HG03378 (cell line): ENCODE data around the gene FAM117B.
"Not testable (repeated sequence)": the region's sequence is repeated elsewhere in the genome, so short reads cannot be mapped to it uniquely, and the experiment has no call there.

Experiments
- ATAC-seq: cut with Tn5 transposase; IDR thresholded peaks from one replicate; pipeline ENCODE4 v1.9.1; 2021; ENCODE audit warnings: mild to moderate bottlenecking, moderate library complexity; ENCODE audit not compliant: unreplicated experiment

FAM117B gene

DNA sequence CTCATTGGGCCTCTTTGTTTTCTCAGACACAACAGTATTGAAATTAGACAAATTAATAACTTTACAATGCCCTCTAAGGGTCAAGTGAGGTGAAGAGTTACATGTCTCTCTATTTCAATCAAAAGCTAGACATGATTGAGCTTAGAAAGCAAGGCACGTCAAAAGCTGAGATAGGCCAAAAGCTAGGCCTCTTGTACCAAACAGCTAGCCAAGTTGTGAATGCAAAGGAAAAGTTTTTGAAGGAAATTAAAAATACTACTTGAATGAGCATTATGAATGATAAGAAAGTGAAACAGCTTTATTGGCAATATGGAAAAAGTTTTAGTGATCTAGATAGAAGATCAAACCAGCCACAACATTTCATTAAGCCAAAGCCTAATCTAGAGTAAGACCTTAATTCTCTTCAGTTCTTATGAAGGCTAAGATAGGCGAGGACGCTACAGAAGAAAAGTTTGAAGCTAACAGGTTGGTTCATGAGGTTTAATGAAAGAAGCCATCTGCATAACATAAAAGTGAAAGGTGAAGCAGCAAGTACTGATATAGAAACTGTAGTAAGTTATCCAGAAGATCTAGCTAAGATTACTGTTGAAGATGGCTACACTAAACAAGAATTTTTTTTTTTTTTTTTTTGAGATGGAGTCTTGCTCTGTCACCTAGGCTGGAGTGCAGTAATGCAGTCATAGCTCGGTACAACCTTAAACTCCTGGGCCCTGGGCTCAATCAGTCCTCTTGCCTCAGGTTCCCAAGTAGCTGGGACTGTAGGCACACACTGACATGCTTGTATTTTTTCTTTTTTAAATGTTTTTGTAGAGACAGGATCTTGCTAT, 65.5 kb downstream of the FAM117B start:
- ATAC-seq = no peak

DNA sequence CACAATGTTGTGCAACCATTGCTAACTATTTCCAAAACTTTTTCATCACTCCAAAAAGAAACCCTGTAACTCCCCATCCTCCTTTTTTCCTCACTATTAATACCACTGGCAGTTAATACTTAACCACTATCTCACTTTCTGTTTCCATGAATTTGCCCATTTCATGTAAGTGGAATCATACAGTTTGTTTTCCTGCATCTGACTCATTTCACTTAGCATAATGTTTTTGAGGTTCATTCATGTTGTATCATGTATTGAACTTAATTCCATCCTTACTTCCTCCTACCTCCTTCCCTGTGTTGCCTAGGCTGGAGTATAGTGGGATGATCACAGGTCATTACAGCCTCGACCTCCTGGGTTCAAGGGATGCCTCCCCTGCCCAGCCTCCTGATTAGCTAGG, 68.3 kb downstream of the FAM117B start:
- ATAC-seq = no peak

DNA sequence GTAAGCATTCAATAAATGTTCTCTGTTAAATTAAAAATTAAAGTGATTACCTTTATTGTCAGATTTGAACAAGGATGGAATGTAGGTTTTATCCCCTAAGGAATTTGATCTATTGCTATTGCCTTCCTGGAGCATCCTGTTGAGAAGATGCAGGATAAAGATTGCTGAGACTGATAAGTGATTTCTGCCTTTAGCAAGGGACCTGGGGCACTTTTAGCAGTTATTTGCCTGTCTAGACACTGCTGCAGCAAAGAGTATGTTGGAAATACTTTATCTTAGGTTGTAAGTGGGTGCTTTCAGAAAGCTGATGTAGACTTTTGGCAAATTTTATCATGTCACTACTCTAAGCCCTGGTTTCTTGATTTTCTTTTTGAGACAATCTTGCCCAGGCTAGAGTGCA, 69.5 kb downstream of the FAM117B start:
- ATAC-seq = no peak

DNA sequence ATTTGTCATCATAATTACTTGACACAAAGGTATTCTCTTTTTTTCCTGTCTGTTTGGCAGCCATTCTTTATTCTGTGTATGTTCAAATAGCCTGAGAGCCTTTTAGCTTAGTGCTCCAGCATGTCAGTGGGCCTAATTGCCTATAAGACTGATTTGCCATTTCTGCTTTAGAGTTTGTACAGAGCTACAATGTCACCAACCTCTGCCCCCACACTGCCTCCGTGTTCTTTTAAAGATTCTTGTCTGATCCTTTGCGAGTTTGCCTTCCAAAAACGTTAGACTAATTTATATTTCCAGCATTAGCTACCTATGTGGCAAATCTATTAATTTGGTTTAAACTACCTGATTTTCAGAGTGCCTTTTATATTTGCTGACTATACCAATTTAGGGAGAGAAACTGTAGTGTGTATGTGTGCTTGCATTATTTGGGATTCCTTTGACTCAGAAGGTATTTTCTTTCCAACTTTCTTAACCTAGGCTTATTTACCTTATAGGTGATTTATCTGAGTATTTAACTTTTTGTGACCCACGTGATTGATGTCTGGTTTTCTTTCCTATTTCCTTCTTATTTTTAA, 70.8 kb downstream of the FAM117B start:
- no peak for ATAC-seq

DNA sequence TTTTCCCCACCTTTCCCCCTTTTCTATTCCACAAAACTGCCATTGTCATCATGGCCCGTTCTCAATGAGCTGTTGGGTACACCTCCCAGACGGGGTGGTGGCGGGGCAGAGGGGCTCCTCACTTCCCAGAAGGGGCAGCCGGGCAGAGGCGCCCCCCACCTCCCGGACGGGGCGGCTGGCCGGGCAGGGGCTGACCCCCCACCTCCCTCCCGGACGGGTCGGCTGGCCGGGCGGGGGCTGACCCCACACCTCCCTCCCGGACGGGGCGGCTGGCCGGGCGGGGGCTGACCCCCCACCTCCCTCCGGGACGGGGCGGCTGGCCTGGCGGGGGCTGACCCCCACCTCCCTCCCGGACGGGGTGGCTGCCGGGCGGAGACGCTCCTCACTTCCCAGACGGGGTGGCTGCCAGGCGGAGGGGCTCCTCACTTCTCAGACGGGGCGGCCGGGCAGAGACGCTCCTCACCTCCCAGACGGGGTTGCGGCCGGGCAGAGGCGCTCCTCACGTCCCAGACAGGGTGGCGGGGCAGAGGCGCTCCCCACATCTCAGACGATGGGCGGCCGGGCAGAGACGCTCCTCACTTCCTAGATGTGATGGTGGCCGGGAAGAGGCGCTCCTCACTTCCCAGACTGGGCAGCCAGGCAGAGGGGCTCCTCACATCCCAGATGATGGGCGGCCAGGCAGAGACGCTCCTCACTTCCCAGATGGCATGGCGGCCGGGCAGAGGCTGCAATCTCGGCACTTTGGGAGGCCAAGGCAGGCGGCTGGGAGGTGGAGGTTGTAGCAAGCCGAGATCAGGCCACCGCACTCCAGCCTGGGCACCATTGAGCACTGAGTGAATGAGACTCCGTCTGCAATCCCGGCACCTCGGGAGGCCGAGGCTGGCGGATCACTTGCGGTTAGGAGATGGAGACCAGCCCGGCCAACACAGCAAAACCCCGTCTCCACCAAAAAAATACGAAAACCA, 80.5 kb downstream of the FAM117B start:
- ATAC-seq = not testable (repeated sequence)

DNA sequence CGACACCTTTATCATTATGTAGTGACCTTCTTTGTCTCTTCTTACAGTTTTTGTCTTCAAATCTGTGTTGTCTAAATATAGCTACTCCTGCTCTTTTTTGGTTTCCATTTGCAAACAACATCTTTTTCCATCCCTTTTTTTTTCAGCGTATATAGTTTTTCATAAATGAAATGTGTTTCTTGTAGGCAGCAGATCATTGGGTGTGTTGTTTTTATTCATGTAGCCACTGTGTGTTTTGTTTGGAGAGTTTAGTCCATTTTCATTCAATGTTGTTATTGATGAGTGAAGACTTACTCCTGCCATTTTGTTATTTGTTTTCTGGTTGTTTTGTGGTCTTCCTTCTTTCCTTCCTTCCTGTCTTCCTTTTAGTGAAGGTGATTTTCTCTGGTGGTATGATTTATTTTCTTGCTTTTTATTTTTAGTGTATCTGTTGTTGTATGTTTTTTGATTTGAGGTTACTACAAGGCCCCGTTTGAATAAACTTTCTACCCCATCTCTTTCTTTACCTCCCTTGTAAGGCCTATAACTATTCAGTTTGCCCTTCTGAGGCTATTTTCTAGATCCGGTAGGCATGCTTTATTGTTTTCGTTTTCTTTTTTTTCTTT, 81.4 kb downstream of the FAM117B start:
- no peak for ATAC-seq

DNA sequence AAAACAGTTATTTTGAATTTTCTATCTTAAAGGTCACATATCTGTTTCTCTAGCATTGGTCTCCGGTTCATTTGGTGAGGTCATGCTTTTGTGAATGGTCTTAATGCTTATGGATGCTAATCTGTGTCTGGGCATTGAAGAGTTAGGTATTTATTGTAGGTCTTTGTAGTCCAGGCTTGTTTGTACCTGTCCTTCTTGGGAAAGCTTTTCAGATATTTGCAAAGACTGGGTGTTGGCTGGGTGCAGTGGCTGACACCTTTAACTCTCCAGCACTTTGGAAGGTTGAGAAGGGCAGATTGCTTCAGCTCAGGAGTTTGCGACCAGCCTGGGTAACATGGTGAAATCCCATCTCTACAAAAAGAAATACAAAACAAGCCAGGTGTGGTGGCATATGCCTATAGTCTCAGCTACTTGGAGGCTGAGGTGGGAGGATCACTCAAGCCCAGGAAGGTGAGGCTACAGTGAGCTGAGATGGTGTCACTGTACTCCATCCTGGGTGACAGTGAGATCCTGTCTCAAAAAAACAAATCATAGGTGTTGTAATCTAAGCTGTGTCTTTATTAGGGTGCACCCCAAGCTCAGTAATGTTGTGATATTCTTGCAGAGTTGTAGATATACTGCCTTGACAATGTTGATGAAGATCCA, 82.3 kb downstream of the FAM117B start:
- no peak for ATAC-seq

DNA sequence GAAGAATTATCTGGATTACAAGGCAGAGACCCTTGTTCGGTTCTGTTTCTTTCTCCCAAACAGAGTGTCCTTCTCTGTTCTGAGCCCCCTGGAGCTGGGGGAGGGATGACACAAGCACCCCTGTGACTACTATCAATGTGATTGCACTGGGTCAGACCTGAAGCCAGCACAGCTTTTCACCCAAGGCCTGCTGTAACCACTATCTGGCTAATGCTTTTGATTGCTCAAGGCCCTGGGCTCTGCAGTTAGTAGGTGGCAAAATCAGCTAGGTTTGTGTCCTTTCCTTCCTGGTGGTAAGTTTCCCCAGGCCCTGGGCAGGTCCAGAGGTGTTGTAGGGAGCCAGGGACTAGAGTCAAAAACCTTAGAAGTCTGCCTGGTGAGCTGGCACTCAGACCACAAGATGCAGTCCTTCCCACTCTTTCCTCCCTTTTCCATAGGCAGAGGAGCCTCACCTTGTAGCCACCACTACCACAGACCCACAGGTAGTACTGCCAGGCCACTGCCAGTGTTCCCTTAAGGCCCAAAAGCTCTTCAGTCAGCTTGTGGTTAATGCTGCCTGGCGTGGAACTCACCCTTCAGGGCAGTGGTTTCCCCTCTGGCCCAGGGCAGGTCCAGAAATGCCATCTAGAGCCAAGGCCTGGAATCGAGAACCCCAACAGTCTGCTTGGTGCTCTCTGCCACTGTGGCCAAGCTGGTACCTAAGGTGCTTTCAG, 83.0 kb downstream of the FAM117B start:
- ATAC-seq = no peak

DNA sequence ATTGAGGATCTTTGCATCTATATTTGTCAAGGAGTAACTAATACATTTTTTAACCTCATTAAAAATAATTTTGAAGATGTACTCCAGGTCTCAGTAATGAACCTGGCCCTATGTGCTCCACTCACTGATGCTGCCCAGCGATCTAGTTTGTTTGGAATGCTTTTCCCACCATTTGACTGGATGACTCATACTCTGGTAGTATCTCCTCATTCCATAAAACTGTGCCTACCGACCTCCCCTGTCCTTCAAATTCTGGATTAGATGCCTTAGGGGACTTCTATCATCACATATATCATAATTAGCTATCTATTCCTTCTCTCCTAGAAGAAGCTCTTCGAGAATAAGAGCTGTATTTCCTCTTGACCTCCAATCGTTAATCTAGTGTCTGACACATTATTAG, 83.8 kb downstream of the FAM117B start:
- no peak for ATAC-seq

DNA sequence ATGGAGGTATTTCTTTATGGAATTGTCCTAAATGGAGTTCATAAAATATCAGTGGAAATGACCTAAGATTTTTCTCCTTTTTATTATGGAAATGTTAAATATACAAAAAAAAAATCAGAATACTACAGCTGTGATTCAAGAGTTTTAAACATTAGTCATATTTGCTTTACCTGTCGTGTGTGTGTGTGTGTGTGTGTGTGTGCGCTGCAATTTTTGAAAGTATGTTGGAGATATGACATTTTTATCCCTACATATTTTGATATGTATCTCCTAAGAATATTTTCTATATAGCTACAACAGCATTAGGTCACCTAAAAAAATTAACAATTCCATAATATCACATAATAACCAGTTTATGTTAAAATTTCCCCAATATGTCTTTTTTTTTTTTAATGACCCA, 85.5 kb downstream of the FAM117B start:
- no peak for ATAC-seq

DNA sequence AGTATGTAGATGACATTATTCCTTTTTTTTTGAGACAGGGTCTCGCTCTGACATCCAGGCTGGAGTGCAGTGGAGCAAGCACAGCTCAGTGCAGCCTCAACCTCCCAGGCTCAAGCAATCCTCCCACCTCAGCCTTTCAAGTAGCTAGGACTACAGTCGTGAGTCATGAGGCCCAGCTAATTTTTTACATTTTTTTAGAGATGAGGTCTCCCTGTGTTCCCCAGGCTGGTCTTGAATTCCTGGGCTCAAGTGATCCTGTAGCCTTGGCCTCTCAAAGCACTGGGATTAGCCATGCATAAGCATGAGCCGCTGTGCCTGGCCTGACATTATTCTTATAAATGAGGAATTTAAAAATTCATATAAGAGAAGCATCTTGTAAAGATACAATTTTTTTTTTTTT, 86.9 kb downstream of the FAM117B start:
- ATAC-seq = no peak

DNA sequence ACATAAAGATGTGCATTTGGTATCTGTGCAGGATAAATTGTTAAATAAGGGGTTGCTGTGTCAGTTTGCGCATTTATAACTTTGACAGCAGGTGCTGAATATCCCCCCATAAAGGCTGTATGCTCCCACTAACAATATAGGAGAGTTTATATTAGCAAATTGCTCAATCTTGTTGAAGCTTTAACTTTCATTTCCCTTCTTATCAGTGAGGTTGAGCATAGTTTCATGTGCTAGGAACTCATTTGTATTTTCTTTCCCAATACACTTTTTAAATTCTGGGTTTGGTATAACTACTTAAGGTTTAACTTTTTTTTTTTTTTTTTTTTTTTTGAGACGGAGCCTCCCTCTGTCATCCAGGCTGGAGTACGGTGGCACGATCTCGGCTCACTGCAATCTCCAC, 89.0 kb downstream of the FAM117B start:
- ATAC-seq = no peak

DNA sequence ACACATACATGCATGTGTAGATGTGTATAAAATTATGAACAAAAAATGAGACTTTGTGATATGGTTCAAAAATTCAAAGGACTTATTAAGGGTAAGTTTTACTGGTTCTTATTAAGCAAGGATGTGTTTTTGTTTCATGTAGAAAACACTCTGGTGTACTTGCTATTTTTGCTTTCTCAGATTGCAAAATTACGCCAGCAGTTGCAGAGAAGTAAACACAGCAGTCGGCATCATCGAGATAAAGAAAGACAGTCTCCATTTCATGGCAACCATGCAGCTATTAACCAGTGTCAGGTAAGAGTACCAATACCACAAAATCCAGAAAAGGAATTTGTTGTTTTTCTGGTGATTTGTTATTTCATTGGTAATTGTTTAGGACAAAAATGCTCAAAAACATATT, 91.3 kb downstream of the FAM117B start:
- no peak for ATAC-seq

DNA sequence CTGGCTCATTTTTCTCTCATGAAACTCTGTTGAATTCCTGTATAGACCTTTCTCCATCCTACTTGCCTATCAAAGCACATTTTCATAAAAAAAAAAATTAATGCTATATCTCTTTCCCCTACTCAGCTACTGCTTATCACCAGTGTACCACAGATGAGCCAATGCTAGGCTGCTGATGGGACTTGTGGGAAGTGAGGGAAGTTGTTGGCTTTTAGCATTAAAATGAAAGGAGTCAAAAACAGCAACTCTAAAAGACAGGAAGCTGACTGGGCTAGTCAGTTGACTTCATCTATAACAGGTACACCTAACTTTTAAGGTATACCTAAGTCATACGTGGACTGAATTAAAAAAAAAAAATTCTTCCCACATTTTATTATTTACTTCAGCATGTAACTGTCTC, 102.1 kb downstream of the FAM117B start:
- ATAC-seq = no peak

DNA sequence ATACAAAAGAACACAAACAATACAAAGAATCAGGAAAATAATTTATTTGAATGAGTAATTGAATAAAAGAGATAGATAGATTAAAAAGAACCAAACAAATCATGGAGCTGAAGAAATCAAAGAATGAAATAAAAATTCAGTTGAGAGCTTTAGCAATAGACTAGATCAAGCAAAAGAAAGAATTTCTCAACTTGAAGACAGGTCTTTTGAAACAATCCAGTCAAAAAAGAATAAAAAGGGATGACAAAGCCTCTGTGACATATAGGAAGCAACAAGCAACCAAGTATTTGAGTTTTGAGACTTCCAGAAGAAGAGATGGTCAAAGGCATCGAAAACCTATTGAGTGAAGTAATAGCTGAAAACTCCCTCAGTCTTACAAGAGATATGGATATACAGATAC, 108.8 kb downstream of the FAM117B start:
- ATAC-seq = no peak

DNA sequence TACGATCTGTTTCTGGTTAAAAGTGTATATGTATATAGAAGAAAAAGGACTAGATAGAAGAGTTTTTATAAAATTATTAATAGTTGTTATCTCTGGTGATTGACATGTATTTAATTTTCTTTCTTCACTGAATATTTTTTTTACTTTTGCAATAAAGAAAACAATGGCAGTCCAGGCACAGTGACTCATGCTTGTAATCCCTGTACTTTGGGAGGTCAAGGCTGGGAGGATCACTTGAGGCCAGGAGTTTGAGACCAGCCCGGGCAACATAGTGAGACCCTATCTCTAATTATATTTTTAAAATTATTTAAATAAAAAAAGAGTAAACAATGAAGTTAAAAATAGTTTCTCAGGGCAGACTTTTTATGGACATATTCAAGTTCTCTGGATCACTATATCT, 114.7 kb downstream of the FAM117B start:
- ATAC-seq = no peak

DNA sequence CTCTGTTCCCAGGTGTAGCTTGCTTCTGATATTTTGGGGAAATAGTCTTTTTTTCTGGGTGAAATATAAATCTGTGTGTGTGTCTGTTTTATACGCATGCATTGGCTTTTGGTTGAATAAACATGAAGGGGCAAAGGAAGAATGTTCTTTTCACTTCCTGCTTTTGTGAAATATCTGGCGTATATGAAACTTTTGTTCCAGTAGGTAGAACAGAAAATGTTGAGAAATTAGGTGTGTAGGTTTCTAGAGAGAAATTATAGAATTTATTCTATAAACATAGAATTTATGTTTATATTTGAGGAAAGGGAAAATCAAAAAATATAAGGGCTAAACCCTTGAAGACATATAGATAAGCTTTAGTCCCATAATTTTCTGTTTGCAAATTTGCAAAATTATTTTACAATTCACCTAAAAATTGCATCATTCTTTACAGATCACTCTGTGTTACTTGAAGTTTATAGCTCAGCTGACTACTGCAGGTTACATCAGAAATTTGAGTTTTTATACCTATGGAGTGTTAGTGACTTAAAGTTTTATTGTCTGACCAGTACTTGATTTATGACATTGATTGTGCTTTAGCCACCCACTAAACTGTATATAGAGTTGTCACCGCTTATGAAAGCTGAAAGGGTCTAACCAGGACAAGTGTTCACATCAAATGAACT, 116.1 kb downstream of the FAM117B start:
- no peak for ATAC-seq

DNA sequence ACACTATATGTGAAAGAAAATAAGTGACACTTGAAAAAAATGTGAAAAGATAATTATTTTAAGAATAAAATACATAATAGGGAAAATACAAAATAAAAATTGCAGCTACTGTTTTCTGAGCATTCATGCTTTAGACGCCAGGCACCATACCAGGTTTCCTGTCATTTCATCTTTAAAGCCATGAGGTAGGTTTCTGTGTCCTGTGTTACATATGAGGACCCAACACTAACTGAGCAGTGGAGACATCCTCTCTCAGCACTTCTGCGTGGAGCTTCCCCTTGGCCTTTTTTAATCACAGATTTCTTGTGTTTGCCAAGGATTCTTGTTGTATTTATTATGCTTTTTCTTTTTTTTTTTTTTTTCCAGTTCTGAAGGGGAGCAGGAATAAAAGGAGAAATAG, 117.3 kb downstream of the FAM117B start:
- no peak for ATAC-seq

DNA sequence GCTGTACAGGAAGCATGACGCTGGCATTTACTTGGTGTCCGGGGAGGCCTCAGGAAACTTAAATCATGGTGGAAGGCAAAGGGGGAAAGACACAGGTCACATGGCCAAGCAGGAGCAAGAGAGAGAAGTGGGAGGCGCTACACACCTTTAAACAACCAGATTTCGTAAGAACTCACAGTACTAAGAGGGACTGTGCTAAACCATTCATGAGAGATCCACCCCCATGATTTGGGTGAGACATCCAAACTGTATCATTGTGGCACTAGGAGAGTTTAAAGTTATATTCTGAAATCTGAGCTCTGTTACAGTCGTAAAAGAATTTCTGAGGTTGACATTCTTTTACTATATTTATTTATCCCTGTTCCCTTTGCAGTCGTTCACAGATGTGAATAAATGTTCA, 120.2 kb downstream of the FAM117B start:
- no peak for ATAC-seq

DNA sequence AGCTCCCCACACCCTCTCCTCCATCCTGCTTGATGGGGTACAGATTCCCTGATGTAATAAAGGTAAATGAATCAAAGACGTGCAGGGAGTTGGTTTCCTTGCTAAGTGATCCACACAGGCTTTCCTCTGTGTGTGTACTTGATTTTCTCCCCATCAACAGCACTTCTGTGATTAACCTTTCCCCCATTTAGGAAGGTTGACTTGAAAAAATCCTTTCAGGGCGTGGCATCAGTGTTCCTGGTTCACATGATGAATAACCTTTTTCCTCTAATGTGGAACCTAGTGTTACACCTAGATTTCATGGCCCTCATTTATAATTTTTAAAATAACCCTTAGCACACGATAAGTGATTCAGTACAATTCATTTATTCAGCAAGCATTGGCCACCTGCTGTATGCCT, 121.8 kb downstream of the FAM117B start:
- no peak for ATAC-seq
